ENCODE data around the gene TBX10.
"Not testable (repeated sequence)": the region's sequence is repeated elsewhere in the genome, so short reads cannot be mapped to it uniquely, and the experiment has no call there.

- not testable (repeated sequence) for TF ChIP-seq CTCF, POLR2AphosphoS5, EP300 (IDR thresholded peaks at IDR 0.05)
Measured at GRCh38 chr11:67620621-67621020, 18.9 kb downstream of the TBX10 start.

All from gastroesophageal sphincter (tissue), 3 donors.